OCI-LY1 (cell line): ENCODE results near the gene TRPM3.
"Not testable (repeated sequence)": the region's sequence is repeated elsewhere in the genome, so short reads cannot be mapped to it uniquely, and the experiment has no call there.

Experiments used
- H2AFZ ChIP-seq: fragments of 200-600 bp; sonication (generic), shearing (Covaris generic); 2 replicates; pipeline ENCODE4 v1.6.0; 2014; ENCODE audit warnings: antibody characterized with exemption, mild to moderate bottlenecking, low read length
- H3F3A ChIP-seq: fragments of 200-600 bp; sonication (generic), shearing (Covaris generic); 2 replicates; pipeline ENCODE4 v1.6.0; 2014; ENCODE audit warnings: mild to moderate bottlenecking, antibody characterized with exemption, low read length, moderate library complexity; ENCODE audit not compliant: insufficient read depth
- H3K27ac ChIP-seq: fragments of 200-600 bp; sonication (generic); 2 replicates; pipeline ENCODE4 v1.5.1; 2014; ENCODE audit warnings: low read length, mixed run types, mild to moderate bottlenecking, low read depth; ENCODE audit not compliant: poor library complexity, severe bottlenecking
- H3K27me3 ChIP-seq: fragments of 200-600 bp; sonication (generic); 2 replicates; pipeline ENCODE4 v1.6.0; 2014; ENCODE audit warnings: antibody characterized with exemption, mild to moderate bottlenecking, low read length, moderate library complexity; ENCODE audit not compliant: insufficient read depth
- H3K36me3 ChIP-seq: fragments of 200-600 bp; sonication (generic); 2 replicates; pipeline ENCODE4 v1.6.1; 2014; ENCODE audit warnings: mild to moderate bottlenecking, antibody characterized with exemption, low read length, moderate library complexity, mixed read lengths; ENCODE audit not compliant: insufficient read depth
- H3K4me1 ChIP-seq: fragments of 200-600 bp; sonication (generic); 2 replicates; pipeline ENCODE4 v1.5.1; 2014; ENCODE audit warnings: mild to moderate bottlenecking, low read length, moderate library complexity; ENCODE audit not compliant: insufficient read depth, severe bottlenecking
- H3K4me2 ChIP-seq: fragments of 200-600 bp; sonication (generic), shearing (Covaris generic); 2 replicates; pipeline ENCODE4 v1.6.1; 2014; ENCODE audit warnings: low read length
- H3K4me3 ChIP-seq: fragments of 200-600 bp; sonication (generic); 2 replicates; pipeline ENCODE4 v1.5.1; 2014; ENCODE audit warnings: low read length, low read depth, mild to moderate bottlenecking, mixed read lengths; ENCODE audit not compliant: poor library complexity, severe bottlenecking
- H3K79me2 ChIP-seq: fragments of 200-600 bp; shearing (Covaris generic); 2 replicates; pipeline ENCODE4 v1.6.1; 2016; ENCODE audit warnings: mixed run types, low read length, mixed read lengths; ENCODE audit not compliant: insufficient read depth
- H3K9ac ChIP-seq: fragments of 200-600 bp; sonication (generic), shearing (Covaris generic); 2 replicates; pipeline ENCODE4 v1.6.1; 2014; ENCODE audit warnings: mild to moderate bottlenecking, low read length, mixed read lengths
- H3K9me2 ChIP-seq: fragments of 200-600 bp; sonication (generic), shearing (Covaris generic); 2 replicates; pipeline ENCODE4 v1.6.1; 2014; ENCODE audit warnings: low read depth, mild to moderate bottlenecking, low read length, mixed read lengths
- H3K9me3 ChIP-seq: fragments of 200-600 bp; shearing (Covaris generic); 2 replicates; pipeline ENCODE4 v1.6.1; 2014; ENCODE audit warnings: low read length, mixed read lengths
- H4K20me1 ChIP-seq: fragments of 200-600 bp; sonication (generic), shearing (Covaris generic); 2 replicates; pipeline ENCODE4 v1.6.0; 2016; ENCODE audit warnings: mild to moderate bottlenecking, low read length; ENCODE audit not compliant: insufficient read depth
- EZH2 ChIP-seq: fragments of 200-600 bp; sonication (generic), shearing (Covaris generic); IDR thresholded peaks from 2 replicates; pipeline ENCODE4 v1.8.0; 2017; ENCODE audit warnings: borderline replicate concordance, mixed run types, mild to moderate bottlenecking, antibody characterized with exemption, low read length, moderate library complexity, mixed read lengths
- TF ChIP-seq, protein P1 (sequence below): fragments of 200-600 bp; sonication (generic), shearing (Covaris generic); IDR thresholded peaks from 2 replicates; pipeline ENCODE4 v1.5.1; 2017; ENCODE audit warnings: mild to moderate bottlenecking, antibody characterized with exemption, low read length, moderate library complexity, mixed read lengths

Gene TRPM3

GRCh38 chr9:70747261-70747718, 374.1 kb downstream of the TRPM3 start:
- Histone ChIP-seq H3K79me2 (no peaks in the 10 kb centered on the region), H3K36me3 (no peaks in the 10 kb centered on the region), H3K27me3 (no peaks in the 10 kb centered on the region), H3K27ac (no peak overlapping the region), H3K4me3 (no peak overlapping the region), H3K4me2 (no peak overlapping the region), H3K4me1 (no peaks in the 10 kb centered on the region), H2AFZ (no peak overlapping the region), H3F3A (no peaks in the 10 kb centered on the region), H4K20me1 (no peaks in the 10 kb centered on the region), H3K9me3 (no peaks in the 10 kb centered on the region), H3K9ac (no peak overlapping the region), H3K9me2 (no peaks in the 10 kb centered on the region)
- TF ChIP-seq EZH2, result no peak
- TF ChIP-seq, protein P1, sequence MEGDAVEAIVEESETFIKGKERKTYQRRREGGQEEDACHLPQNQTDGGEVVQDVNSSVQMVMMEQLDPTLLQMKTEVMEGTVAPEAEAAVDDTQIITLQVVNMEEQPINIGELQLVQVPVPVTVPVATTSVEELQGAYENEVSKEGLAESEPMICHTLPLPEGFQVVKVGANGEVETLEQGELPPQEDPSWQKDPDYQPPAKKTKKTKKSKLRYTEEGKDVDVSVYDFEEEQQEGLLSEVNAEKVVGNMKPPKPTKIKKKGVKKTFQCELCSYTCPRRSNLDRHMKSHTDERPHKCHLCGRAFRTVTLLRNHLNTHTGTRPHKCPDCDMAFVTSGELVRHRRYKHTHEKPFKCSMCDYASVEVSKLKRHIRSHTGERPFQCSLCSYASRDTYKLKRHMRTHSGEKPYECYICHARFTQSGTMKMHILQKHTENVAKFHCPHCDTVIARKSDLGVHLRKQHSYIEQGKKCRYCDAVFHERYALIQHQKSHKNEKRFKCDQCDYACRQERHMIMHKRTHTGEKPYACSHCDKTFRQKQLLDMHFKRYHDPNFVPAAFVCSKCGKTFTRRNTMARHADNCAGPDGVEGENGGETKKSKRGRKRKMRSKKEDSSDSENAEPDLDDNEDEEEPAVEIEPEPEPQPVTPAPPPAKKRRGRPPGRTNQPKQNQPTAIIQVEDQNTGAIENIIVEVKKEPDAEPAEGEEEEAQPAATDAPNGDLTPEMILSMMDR, result no peak

DNA sequence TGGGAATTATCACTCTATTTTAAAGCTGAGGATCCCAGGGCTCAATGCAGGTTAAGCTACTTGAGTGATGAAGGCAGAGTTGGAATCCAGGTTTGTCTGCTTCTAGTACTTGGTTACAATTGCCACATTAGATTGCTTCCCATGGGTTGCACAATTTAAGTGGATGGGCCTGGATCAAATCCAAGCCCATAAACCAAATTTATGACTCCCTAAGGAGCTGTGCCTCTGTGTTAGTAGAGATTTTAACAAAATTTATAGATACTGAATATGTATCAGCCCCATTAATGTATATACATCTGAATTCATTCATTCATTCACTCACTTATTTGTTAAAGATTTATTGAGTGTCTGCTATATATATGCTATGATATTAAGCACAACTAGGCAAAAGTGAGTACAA, 374.7 kb downstream of the TRPM3 start:
- H3K9me2 ChIP-seq, result no peaks in the 10 kb centered on the region
- no peaks in the 10 kb centered on the region for H3K9me3 ChIP-seq
- no peaks in the 10 kb centered on the region for H3F3A ChIP-seq
- no peak overlapping the region for H2AFZ ChIP-seq
- no peaks in the 10 kb centered on the region for H4K20me1 ChIP-seq
- H3K4me2 ChIP-seq, result no peak overlapping the region
- H3K27me3 ChIP-seq, result no peaks in the 10 kb centered on the region
- TF ChIP-seq, protein P1, result no peak
- no peak for TF ChIP-seq EZH2
- H3K9ac ChIP-seq, result no peak overlapping the region
- H3K79me2 ChIP-seq, result no peaks in the 10 kb centered on the region
- H3K4me3 ChIP-seq, result no peak overlapping the region
- no peaks in the 10 kb centered on the region for H3K4me1 ChIP-seq
- no peak overlapping the region for H3K27ac ChIP-seq
- no peaks in the 10 kb centered on the region for H3K36me3 ChIP-seq

- Histone ChIP-seq H3K4me1 (no peaks in the 10 kb centered on the region), H3K36me3 (no peaks in the 10 kb centered on the region), H3K9me2 (no peaks in the 10 kb centered on the region), H3F3A (no peaks in the 10 kb centered on the region), H2AFZ (no peak overlapping the region), H3K9me3 (no peaks in the 10 kb centered on the region), H3K4me3 (no peak overlapping the region), H3K9ac (no peak overlapping the region), H4K20me1 (no peaks in the 10 kb centered on the region), H3K4me2 (no peak overlapping the region), H3K27me3 (no peaks in the 10 kb centered on the region), H3K79me2 (no peaks in the 10 kb centered on the region), H3K27ac (no peak overlapping the region)
- no peak for TF ChIP-seq EZH2
- TF ChIP-seq, protein P1, result no peak
Measured at GRCh38 chr9:70746316-70746715, 375.1 kb downstream of the TRPM3 start.

DNA sequence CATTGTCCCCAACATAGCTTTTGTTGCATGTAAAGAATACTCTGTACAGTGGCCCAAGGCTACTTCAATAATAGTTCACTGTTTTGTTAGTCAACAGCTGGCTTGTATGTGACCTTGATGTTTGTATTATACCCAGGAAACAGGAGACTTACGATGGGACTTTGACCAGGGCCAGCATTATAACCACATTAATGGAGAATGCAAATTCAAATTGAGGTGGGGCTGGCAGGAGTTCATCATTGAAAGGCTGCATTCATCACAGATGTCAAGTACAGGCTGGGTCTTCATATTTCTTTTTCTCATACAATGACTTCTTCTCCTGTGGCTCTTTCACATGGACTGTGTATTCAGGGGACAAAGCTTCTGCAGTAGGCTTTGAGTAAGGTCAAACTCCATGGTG, 396.6 kb downstream of the TRPM3 start:
- H3F3A ChIP-seq, H4K20me1 ChIP-seq, H3K27ac ChIP-seq, H3K27me3 ChIP-seq, H3K4me2 ChIP-seq, H3K79me2 ChIP-seq, H2AFZ ChIP-seq, H3K4me1 ChIP-seq, H3K9ac ChIP-seq, H3K4me3 ChIP-seq, H3K9me3 ChIP-seq, H3K36me3 ChIP-seq, H3K9me2 ChIP-seq: not testable (repeated sequence)

DNA sequence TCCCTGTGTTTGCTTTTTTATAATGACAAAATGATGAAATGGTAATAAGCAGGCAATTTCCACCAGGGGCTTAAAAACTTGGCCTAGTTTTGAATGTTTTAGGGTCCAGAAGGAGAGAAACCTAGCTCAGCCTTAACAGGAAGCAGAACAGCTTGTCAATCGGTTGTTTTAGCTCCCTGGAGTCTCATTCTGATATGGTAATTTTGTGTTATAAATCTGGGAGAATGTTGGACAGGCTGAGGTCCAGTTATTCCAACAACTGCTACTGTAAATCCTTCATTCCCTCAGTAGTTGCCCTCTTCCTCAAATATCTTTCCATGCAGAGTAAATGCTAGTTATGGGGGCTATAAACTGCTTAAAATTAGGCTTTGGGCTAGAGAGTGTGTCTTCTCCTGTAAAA, 397.4 kb downstream of the TRPM3 start:
- H3K4me3 ChIP-seq, H3F3A ChIP-seq, H3K79me2 ChIP-seq, H3K9me2 ChIP-seq, H3K27me3 ChIP-seq, H4K20me1 ChIP-seq, H3K4me2 ChIP-seq, H2AFZ ChIP-seq, H3K36me3 ChIP-seq, H3K4me1 ChIP-seq, H3K9me3 ChIP-seq, H3K9ac ChIP-seq, H3K27ac ChIP-seq: not testable (repeated sequence)

DNA sequence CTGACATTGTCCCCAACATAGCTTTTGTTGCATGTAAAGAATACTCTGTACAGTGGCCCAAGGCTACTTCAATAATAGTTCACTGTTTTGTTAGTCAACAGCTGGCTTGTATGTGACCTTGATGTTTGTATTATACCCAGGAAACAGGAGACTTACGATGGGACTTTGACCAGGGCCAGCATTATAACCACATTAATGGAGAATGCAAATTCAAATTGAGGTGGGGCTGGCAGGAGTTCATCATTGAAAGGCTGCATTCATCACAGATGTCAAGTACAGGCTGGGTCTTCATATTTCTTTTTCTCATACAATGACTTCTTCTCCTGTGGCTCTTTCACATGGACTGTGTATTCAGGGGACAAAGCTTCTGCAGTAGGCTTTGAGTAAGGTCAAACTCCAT, 414.6 kb downstream of the TRPM3 start:
- H3K9me2 ChIP-seq, H3K9me3 ChIP-seq, H3K36me3 ChIP-seq, H3F3A ChIP-seq, H3K27ac ChIP-seq, H3K4me2 ChIP-seq, H3K9ac ChIP-seq, H2AFZ ChIP-seq, H4K20me1 ChIP-seq, H3K4me1 ChIP-seq, H3K79me2 ChIP-seq, H3K27me3 ChIP-seq, H3K4me3 ChIP-seq: not testable (repeated sequence)
